Inferior parietal cortex (tissue), 1 donor: ENCODE results near the gene ENAH.

ENCODE experiments used
- DNase-seq: peaks from one replicate; pipeline ENCODE4 v3.0.0-alpha.2; 2016; ENCODE audit errors: extremely low spot score

Gene ENAH

GRCh38 chr1:225500624-225501192 is 152.2 kb downstream of the ENAH start:
- no peak for DNase-seq

GRCh38 chr1:225498549-225499136 is 154.3 kb downstream of the ENAH start:
- DNase-seq, result no peak

- no peak for DNase-seq
Observed at GRCh38 chr1:225494789-225495359, 158.0 kb downstream of the ENAH start.

GRCh38 chr1:225493591-225494246 is 159.2 kb downstream of the ENAH start:
- no peak for DNase-seq

- DNase-seq, result no peak
Observed at GRCh38 chr1:225488676-225489075, 164.2 kb downstream of the ENAH start.

GRCh38 chr1:225486856-225487255 is 166.1 kb downstream of the ENAH start:
- no peak for DNase-seq

GRCh38 chr1:225485991-225486530 is 166.9 kb downstream of the ENAH start:
- no peak for DNase-seq

- DNase-seq, result no peak
Observed at GRCh38 chr1:225485226-225485625, 167.7 kb downstream of the ENAH start.

GRCh38 chr1:225484657-225485214 is 168.2 kb downstream of the ENAH start:
- DNase-seq, result no peak

GRCh38 chr1:225483818-225484656 is 168.9 kb downstream of the ENAH start:
- DNase-seq, result peak; percentile 30

GRCh38 chr1:225482421-225482950 is 170.4 kb downstream of the ENAH start:
- no peak for DNase-seq

- no peak for DNase-seq
Observed at GRCh38 chr1:225481738-225482137, 171.2 kb downstream of the ENAH start.

GRCh38 chr1:225480825-225481434 is 172.0 kb downstream of the ENAH start:
- DNase-seq, result no peak

GRCh38 chr1:225479996-225480720 is 172.8 kb downstream of the ENAH start:
- DNase-seq, result no peak

GRCh38 chr1:225479341-225479740 is 173.6 kb downstream of the ENAH start:
- DNase-seq, result no peak

GRCh38 chr1:225477296-225477911 is 175.5 kb downstream of the ENAH start:
- no peak for DNase-seq

- DNase-seq, result no peak
Observed at GRCh38 chr1:225476538-225476988, 176.4 kb downstream of the ENAH start.

- DNase-seq, result no peak
Observed at GRCh38 chr1:225476100-225476511, 176.8 kb downstream of the ENAH start.

- DNase-seq, result peak; percentile 81
Observed at GRCh38 chr1:225474986-225475820, 177.7 kb downstream of the ENAH start.
